Measurements from ENCODE around the gene EHMT1.

- TF ChIP-seq CTCF (IDR thresholded peaks at IDR 0.05) (no peak), POLR2AphosphoS5 (IDR thresholded peaks at IDR 0.05; ENCODE audit: low read depth, low read length) (no peak), SIN3A (IDR thresholded peaks at IDR 0.05; ENCODE audit: borderline replicate concordance, insufficient read depth, low read depth, low read length) (no peak), REST (IDR thresholded peaks at IDR 0.05; ENCODE audit: insufficient read depth in 1 of 2, low read depth in 2 of 2, low read length in 1 of 2) (no peak), TCF7L2 (IDR thresholded peaks at IDR 0.05; ENCODE audit: low read depth, low read length) (no peak)
Measured at GRCh38 chr9:137764171-137764671, 145.4 kb downstream of the EHMT1 start.

Data from Panc1 (cell line).